ENCODE results near the gene COL23A1.

Gene COL23A1

GRCh38 chr5:178340637-178341036 is 249.6 kb downstream of the COL23A1 start:
- H3K4me3 ChIP-seq (ENCODE audit: low read length), result no peak overlapping the region
- TF ChIP-seq EZH2 (optimal IDR thresholded peaks at IDR 0.05; ENCODE audit: low read depth, low read length), result no peak
- no peak for TF ChIP-seq CTCF (IDR thresholded peaks at IDR 0.05; ENCODE audit: low read length)
- TF ChIP-seq EZH2phosphoT487 (IDR thresholded peaks at IDR 0.05; ENCODE audit: low read length), result no peak
- no peaks in the 10 kb centered on the region for H4K20me1 ChIP-seq (ENCODE audit: insufficient read depth, low read length)
- H2AFZ ChIP-seq (ENCODE audit: low read length), result no peak overlapping the region
- no peaks in the 10 kb centered on the region for H3K4me1 ChIP-seq (ENCODE audit: low read length)
- no peaks in the 10 kb centered on the region for H3K9me3 ChIP-seq (replicated peaks; ENCODE audit: insufficient read depth, low read length)
- no peak for DNase-seq
- no peak overlapping the region for H3K9ac ChIP-seq (ENCODE audit: low read length)
- no peaks in the 10 kb centered on the region for H3K79me2 ChIP-seq (ENCODE audit: low read length)
- no peak overlapping the region for H3K27ac ChIP-seq (ENCODE audit: low read length)
- no peaks in the 10 kb centered on the region for H3K9me2 ChIP-seq (replicated peaks; ENCODE audit: insufficient read depth, low read length)
- peaks cover 57% of the 10 kb centered on the region for H3K27me3 ChIP-seq (replicated peaks; ENCODE audit: insufficient read depth, low read length)
- H3K36me3 ChIP-seq (replicated peaks; ENCODE audit: insufficient read depth, low read length), result no peaks in the 10 kb centered on the region
- H3K4me2 ChIP-seq (ENCODE audit: low read depth, low read length), result no peak overlapping the region
- no peaks in the 10 kb centered on the region for H3F3A ChIP-seq (ENCODE audit: insufficient read depth, low read length)

- no peaks in the 10 kb centered on the region for H3K9me2 ChIP-seq (replicated peaks; ENCODE audit: insufficient read depth, low read length)
- no peaks in the 10 kb centered on the region for H3F3A ChIP-seq (ENCODE audit: insufficient read depth, low read length)
- no peaks in the 10 kb centered on the region for H3K4me1 ChIP-seq (ENCODE audit: low read length)
- no peak overlapping the region for H3K4me2 ChIP-seq (ENCODE audit: low read depth, low read length)
- no peaks in the 10 kb centered on the region for H3K79me2 ChIP-seq (ENCODE audit: low read length)
- no peaks in the 10 kb centered on the region for H3K9me3 ChIP-seq (replicated peaks; ENCODE audit: insufficient read depth, low read length)
- no peak for TF ChIP-seq EZH2 (optimal IDR thresholded peaks at IDR 0.05; ENCODE audit: low read depth, low read length)
- TF ChIP-seq CTCF (IDR thresholded peaks at IDR 0.05; ENCODE audit: low read length), result no peak
- TF ChIP-seq EZH2phosphoT487 (IDR thresholded peaks at IDR 0.05; ENCODE audit: low read length), result no peak
- no peak overlapping the region for H3K9ac ChIP-seq (ENCODE audit: low read length)
- H3K36me3 ChIP-seq (replicated peaks; ENCODE audit: insufficient read depth, low read length), result no peaks in the 10 kb centered on the region
- no peaks in the 10 kb centered on the region for H4K20me1 ChIP-seq (ENCODE audit: insufficient read depth, low read length)
- no peak overlapping the region for H3K27ac ChIP-seq (ENCODE audit: low read length)
- H3K4me3 ChIP-seq (ENCODE audit: low read length), result no peak overlapping the region
- H3K27me3 ChIP-seq (replicated peaks; ENCODE audit: insufficient read depth, low read length), result peaks cover 61% of the 10 kb centered on the region
- no peak overlapping the region for H2AFZ ChIP-seq (ENCODE audit: low read length)
- no peak for DNase-seq
Measured at GRCh38 chr5:178340187-178340586, 250.0 kb downstream of the COL23A1 start.

- no peak overlapping the region for H3K27ac ChIP-seq (ENCODE audit: low read length)
- H3K9me2 ChIP-seq (replicated peaks; ENCODE audit: insufficient read depth, low read length), result no peaks in the 10 kb centered on the region
- no peaks in the 10 kb centered on the region for H3K4me1 ChIP-seq (ENCODE audit: low read length)
- H2AFZ ChIP-seq (ENCODE audit: low read length), result no peak overlapping the region
- peaks cover 60% of the 10 kb centered on the region for H3K27me3 ChIP-seq (replicated peaks; ENCODE audit: insufficient read depth, low read length)
- H3K79me2 ChIP-seq (ENCODE audit: low read length), result no peaks in the 10 kb centered on the region
- no peaks in the 10 kb centered on the region for H4K20me1 ChIP-seq (ENCODE audit: insufficient read depth, low read length)
- DNase-seq, result no peak
- H3K9ac ChIP-seq (ENCODE audit: low read length), result no peak overlapping the region
- H3K9me3 ChIP-seq (replicated peaks; ENCODE audit: insufficient read depth, low read length), result no peaks in the 10 kb centered on the region
- no peaks in the 10 kb centered on the region for H3F3A ChIP-seq (ENCODE audit: insufficient read depth, low read length)
- no peaks in the 10 kb centered on the region for H3K36me3 ChIP-seq (replicated peaks; ENCODE audit: insufficient read depth, low read length)
- H3K4me3 ChIP-seq (ENCODE audit: low read length), result no peak overlapping the region
- TF ChIP-seq EZH2 (optimal IDR thresholded peaks at IDR 0.05; ENCODE audit: low read depth, low read length) (no peak), CTCF (IDR thresholded peaks at IDR 0.05; ENCODE audit: low read length) (no peak), EZH2phosphoT487 (IDR thresholded peaks at IDR 0.05; ENCODE audit: low read length) (no peak)
- H3K4me2 ChIP-seq (ENCODE audit: low read depth, low read length), result no peak overlapping the region
Measured at GRCh38 chr5:178339272-178339671, 250.9 kb downstream of the COL23A1 start.

All from MM.1S (cell line).